GM12892 (cell line): ENCODE results near the gene PEPD.

ENCODE experiments used
- DNase-seq: peaks from one replicate; pipeline ENCODE4 v3.0.0; 2011; ENCODE audit not compliant: insufficient read length
- FAIRE-seq: peaks from 2 replicates; lab custom pipeline; 2011; peaks lifted over from hg19 to GRCh38; lab: Jason Lieb, UNC
- POLR2A ChIP-seq: IDR thresholded peaks from 2 replicates; pipeline ENCODE4 v1.6.1; 2011; ENCODE audit warnings: low read depth, low read length, control low read depth
- POLR2AphosphoS5 ChIP-seq: IDR thresholded peaks from 2 replicates; pipeline ENCODE4 v1.6.1; 2011; ENCODE audit warnings: low read depth, low read length, control low read depth
- TAF1 ChIP-seq: IDR thresholded peaks from 2 replicates; pipeline ENCODE4 v1.6.1; 2011; ENCODE audit warnings: low read depth, mild to moderate bottlenecking, control low read depth, low read length, borderline replicate concordance

Gene PEPD

DNA sequence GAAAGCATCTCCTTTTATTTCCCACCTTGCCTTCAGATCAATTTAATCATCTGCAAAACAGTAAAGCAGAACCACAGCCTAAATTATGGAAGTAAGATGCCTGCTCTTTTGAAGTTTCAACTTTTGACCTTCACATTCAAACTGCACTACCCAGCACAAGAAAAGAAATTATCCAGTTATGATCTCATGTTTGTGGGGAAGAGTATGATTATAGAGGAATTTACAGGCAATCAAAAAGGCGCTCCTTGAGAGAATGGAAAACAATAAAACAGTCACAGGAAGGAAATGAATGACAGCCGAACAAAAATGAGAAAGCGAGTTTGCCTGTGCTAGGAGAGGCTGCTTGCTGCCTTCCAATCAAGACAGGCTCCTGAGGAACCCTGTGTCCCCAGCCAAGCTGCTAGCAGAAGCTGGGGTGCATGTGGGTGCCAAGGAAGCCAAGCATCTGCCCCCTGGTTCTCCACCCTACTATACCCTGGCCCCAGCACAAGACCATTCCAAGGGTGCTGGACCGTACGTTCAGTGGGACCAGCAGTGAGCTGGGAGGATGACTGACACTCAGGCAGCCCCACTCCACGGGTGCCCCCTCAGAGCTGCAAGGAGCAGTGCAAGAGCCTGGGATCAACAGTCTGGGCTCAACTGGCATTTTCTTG is 47.8 kb downstream of the PEPD start:
- DNase-seq (no peak), FAIRE-seq (no peak)
- TF ChIP-seq POLR2A (no peak), POLR2AphosphoS5 (no peak), TAF1 (no peak)

DNA sequence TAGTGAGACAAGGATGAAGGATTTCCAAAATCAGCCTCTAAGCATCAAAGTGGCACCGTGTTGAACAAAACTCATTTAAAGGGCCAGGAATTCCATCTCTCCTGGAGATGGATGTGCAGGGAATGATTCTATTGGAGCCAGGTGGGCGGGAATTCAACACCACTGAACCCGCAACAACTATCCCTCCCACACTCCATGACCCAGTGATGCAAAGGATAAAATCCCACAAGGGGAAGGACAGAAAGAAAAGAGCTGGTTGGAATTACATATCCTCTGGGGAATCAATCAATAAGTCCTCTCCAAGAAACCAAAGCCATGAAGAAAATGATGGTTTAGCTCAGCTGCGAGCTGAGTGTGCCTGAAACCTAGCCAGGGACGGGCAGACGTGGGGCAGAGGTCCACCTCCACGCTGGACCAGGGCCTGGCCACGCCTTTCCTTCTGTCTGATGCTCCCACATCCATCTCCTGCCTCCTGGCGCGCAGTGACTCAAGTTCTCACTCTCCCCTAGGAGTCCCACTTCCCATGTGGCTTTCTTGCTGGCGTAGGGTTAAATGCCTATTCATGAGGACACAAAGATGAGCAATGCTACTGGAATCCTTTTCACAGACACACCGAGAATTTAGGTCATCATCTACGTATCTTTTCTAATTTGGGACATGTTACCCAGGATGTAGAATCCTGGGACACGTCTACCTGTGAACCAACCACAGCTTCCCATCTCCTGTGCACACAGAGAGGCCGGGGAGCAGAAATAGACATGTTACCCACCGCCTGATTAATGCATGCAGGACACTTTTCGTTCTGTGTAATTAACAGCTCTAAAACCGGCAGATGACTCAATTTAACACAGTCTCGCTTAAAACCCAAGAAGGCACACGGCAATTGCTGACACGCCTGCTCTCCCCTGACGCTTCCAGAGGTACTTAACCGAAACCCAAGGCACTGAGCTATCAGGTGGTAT is 48.6 kb downstream of the PEPD start:
- FAIRE-seq (no peak), DNase-seq (no peak)
- TF ChIP-seq POLR2AphosphoS5 (no peak), POLR2A (no peak), TAF1 (no peak)

DNA sequence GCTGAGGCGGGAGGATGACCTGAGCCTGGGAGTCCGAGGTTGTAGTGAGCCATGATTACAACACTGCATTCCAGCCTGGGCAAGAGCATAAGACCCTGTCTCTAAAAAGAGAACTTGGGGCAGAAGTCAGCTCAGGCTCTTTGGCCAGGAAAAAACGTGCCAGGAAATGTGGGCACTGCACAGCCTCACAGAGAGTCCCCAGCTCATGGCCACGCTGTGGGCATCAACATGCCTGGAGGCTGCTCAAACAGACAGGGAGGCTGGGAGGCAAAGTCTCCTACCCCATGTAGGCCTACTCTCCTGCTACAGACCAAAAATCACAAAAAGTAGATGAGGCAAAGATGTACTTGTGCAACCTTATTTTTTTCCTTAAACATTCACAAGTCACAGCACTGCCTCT is 49.4 kb downstream of the PEPD start:
- DNase-seq (no peak), FAIRE-seq (no peak)
- TF ChIP-seq TAF1 = no peak
- TF ChIP-seq POLR2A = no peak
- no peak for TF ChIP-seq POLR2AphosphoS5

DNA sequence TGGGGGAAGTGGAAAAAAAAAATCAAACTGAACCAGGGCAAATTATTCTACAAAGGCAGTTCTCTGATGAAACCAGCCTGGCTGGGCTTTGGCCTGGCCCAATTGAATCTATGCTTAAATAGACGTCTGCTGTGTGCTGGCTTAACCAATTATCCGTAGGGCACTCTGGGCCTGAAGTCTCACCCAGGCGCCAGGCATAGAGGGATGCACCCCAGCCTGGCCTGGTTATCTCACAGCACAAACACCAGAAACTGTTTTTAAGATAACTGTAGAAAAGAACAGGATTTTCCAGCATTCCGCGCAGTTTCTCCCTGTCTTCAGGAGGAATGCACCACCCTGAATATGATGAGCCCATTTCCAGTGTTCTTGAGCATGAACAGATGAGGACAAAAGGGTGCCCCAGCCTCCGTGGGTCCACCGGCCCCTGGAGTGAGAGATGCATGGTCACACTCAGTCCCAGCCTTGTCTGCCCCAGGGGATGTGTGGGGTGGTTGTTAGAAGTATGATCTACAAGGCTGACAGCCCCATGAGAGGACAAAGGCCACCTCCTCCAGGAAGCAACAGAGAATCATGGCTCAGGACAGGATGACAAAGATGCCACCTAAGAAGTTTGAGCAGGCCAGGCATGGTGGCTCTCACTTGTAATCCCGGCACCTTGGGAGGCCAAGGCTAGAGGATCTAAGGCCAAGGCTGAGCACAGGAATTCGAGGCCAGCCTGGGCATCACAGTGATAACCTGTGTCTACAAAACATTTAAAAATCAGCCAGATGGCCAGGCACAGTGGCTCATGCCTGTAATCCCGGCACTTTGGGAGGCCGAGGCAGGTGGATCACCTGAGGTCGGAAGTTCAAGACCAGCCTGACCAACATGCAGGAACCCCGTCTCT is 50.2 kb downstream of the PEPD start:
- TF ChIP-seq POLR2A (no peak), TAF1 (no peak), POLR2AphosphoS5 (no peak)
- no peak for FAIRE-seq
- DNase-seq = no peak

DNA sequence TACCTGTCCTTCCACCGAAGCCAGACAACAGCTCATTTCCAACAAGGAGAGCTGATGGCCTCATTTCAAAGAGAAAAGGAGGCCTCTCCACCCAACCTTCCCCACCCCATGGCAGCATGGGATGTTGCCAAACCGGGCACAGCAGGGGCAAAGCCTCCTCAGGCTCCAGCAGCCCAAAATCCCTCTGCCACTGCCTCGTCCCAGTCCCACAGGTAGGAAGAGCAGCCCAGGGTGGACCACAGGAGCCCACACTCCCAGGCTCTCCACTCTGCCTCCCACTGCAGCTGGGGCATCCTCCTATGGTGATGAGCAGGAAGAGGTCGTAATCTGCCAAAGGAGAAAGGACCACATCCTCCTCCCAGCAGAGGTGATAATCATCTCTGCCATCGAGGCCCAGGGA is 50.9 kb downstream of the PEPD start:
- FAIRE-seq (no peak), DNase-seq (no peak)
- no peak for TF ChIP-seq TAF1

DNA sequence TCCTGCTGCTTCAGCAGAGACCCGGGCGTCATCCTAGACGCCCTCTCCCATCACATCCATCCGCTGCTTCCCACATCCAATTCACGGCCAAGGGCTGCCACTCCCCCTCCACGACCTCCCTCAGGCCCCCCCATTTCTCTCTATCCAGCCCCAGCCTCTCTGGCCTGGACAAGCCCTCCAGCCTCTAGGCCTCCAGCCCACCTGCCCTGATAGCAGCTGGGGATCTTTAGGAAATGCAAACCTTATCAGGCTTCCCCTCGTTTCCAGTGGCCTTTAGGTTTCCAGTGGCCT is 51.6 kb downstream of the PEPD start:
- DNase-seq = no peak
- TF ChIP-seq POLR2A (no peak), TAF1 (no peak), POLR2AphosphoS5 (no peak)
- FAIRE-seq = no peak

DNA sequence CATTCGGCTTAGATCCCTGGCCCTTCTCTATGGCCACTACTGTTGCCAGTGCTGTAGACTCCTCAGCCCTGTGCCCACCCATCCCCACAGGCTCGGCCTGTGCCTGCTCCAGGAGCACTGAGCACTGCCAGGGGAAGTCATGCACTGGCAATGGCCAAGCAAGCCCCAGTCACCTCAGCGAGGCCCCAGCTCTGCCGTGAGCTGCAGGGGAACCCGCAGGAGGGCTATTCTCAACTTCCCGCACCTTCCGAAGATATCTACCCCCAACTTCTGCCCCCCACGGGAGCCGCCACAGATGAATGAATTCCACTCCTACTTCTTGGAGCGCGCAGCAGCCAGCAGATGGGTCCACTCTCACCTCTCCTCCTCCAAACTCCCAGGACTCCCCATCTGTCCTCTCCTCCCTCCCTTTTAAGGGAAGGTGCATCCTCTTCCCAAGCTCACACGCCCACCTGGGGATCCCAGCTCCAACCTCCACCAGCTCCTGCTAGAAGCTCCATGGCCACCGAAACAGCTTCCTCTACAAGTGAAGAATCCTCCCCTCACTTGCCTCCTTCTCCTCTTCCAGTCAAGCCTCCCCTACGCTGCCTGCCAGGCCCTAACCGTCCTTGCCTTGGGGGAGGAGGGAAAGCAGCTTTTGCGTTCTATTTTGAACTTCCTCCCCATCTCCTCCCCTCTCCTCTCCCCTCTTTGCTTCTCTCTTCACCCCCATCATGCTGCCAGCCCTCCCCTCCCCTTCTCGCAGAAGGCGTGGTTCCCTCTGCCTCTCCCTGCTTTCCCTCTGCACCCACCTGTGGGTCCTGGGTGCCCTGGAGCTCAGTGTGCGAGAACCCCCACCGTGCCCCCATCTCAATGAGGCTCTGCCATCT is 52.2 kb downstream of the PEPD start:
- TF ChIP-seq TAF1 = no peak
- no peak for TF ChIP-seq POLR2A
- FAIRE-seq (no peak), DNase-seq (no peak)

DNA sequence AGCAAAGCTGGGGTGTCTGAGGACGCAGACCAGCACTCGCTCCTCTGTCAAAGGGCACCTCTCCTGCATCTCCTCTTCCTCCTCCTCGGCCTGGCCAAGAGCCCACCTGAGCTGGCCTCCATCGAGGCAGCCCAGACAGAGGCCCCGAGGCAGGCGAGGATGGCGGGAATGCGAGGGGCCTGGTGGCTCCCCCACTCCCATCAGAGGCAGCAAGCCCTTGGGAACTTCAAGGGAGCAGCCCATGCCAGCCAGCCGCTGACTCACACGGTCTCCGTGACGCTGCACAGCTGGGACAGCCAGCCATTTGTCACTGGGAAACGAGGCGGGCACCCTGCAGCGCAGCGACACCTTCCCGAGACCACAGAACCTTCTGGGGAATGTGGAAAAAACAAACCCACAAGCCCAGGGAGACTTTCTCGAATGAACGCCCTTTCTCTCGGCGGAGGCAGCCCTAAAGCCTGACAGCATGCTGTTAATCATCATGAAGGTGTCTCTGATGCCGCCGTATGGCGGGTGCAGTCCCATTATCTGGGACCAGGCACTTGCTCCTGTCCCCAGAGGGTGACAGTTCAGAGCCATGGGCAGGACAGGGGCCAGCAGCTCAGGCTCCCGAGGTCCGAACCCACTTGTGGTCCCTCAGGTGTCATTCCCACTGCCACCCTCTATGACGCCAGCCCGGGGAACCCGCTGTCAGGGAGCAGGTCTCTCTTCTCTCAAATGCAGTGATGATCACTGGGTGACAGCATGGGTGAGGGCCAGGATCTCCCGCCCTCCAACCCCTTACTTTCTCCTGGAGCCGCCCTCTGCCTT is 53.0 kb downstream of the PEPD start:
- FAIRE-seq = no peak
- DNase-seq = no peak
- no peak for TF ChIP-seq POLR2AphosphoS5
- TF ChIP-seq POLR2A = no peak
- TF ChIP-seq TAF1 = no peak

DNA sequence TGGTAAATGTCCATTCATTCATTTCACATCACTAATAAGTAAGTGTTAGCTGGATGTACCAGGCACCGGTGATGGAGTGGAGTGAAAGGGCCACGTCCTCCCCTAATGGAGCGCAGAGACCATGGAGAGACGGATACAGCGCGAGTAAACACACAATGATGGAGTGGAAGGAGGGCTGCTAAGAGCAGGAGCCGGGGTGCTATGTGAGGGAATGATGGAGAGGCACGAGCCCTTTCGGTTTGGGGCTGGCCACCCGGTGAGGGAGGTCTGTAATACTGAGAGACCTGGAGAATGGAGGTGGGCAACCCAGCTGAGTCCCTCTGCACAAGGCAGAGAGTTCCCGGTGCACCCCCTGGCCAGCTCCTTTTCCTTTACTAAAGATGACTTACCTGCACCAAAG is 53.7 kb downstream of the PEPD start:
- no peak for FAIRE-seq

DNA sequence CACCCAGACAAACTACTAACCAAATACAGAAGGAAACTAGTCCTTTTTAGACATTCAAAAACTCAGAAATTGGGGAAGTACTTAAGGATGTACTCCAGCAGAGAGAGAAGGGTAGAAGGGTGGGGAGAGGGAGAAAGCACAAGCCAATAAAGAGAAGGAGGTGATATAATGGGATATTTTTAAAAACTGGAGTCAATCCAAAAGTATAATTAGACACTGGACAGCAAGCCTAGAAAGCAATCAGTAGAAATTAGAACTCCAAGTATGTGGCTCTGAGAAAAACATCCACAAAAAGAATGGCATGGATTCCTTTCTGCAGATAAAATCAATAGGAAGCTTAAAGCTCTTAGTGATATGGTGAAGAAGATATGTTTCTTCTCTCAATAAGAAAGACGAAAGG is 55.8 kb downstream of the PEPD start:
- DNase-seq (no peak), FAIRE-seq (no peak)
- TF ChIP-seq POLR2A (no peak), POLR2AphosphoS5 (no peak), TAF1 (no peak)

More for the DNA sequence above, 53.7 kb downstream of the PEPD start:
- TF ChIP-seq POLR2A (no peak), POLR2AphosphoS5 (no peak), TAF1 (no peak)
- no peak for DNase-seq
